GM11168 (cell line): ENCODE results near the gene CORO1C.
"Not testable (repeated sequence)": the region's sequence is repeated elsewhere in the genome, so short reads cannot be mapped to it uniquely, and the experiment has no call there.

Experiments used
- in situ Hi-C: fragments of 300-500 bp; cut with MboI; formaldehyde crosslinking; loops from one replicate; pipeline ENCODE4 v1.12.0; 2022; ENCODE audit warnings: low sequenced_read_pairs; ENCODE audit not compliant: unreplicated experiment

The CORO1C gene

DNA sequence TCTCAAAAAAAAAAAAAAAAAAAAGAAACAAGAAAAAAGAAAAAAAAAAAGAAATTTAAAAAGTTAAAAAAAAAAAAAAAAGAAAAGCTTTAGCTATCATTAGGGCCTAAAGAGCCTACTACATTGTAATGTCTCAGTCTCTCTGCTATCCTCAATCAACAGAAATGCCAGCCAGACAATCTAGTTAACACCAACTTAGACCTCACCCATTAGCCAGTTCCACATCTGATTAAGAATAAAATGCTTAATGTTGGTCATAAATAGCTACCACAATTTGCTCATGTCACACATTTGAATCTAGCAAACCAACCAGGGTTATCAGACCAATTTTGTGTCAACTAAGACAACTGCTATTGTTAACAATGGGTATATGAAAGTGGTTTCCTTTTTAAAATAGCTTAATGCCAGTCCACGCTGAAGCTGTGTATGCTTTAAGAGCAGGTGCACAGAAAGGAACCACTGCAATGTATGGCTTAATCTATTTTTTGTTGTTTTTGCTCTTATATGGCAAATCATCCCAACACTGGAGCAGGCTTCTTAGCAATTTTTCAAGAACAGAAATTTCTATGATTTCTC is 52.1 kb downstream of the CORO1C start:
- in situ Hi-C loops = no loop called here

GRCh38 chr12:108678104-108678730 is 53.1 kb downstream of the CORO1C start:
- in situ Hi-C loops = no loop called here

GRCh38 chr12:108677381-108677780 is 53.9 kb downstream of the CORO1C start:
- in situ Hi-C loops = no loop called here

DNA sequence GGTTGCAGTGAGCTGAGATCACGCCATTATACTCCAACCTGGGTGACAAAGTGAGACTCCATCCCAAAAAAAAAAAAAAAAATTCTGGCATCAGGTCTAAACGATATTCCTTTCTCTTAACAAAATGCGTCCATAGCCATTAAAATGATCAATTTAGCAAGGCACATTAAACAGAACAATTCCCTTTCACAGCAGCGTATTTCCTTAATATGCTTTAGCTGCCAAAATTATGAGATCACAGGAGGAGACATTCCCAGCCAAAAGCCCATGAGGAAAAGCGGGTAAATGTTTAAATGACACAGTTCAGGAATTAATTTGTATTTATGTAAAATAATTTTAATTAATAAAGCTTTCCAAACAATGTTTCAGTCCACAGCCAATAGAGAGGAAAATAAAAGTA is 54.6 kb downstream of the CORO1C start:
- in situ Hi-C loops = no loop called here

DNA sequence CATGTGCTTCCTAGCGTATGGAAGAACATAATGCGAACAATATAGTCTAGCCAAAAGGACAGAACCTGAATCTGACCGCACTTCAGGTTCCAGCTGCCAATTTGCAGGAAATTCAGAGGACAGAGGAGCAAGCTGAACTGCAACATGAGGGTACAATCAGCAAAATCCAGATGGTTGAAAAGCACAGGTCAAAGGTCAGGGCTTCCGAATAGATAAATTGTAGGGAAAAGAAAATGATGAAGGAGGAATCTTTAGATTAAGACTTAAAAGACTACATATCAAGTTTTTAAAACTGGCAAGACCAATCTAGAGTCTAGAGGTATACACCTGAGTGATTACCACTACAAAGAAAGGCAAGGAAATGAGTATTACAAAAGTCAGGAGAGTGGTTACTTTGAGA is 55.5 kb downstream of the CORO1C start:
- in situ Hi-C loops = no loop called here

DNA sequence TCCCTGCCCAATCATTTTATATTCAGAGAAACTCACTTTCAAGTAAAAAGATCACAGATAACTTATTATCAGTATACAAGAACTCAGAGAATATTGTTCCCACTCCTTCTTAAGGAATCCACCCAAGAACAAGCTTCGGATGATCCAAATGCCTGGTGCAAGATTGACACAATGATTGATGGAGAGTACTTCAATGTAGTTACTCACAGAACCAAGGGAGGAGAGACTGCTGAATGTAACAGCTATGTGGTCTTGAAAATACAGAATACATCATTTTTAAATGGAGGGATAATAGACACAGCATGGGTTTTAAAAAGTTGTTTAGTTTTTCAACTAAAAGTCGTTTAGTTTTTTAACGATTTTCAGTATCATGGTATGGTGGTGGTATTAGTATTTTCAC is 59.3 kb downstream of the CORO1C start:
- in situ Hi-C loops = no loop called here

GRCh38 chr12:108671110-108671509 is 60.2 kb downstream of the CORO1C start:
- in situ Hi-C loops = no loop called here

DNA sequence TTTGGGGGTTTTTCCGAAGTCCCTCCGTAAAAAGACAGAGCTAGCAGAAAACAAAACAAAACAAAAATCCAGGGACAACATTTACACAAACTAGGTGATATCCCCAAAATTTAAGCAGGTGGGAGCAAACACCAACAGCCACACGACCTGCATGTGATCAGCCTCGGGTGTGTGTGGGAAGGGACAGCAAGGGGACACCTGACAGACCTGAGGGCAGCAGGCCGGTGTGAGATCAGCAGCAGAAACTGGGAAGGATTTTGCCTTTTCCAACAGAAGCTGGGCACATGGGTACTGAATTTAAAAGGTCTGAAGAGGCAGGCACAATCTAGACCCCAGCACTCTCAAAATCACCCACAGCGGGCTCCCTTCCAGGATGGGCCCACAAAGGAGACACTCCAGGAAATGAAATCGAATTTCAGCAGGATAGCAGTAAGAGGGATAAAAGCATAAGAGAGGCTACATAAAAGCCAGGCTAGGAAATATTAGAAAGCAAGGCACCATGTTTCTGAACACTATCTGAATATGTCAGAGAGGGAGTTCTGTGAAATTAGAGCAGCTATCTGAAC is 61.2 kb downstream of the CORO1C start:
- in situ Hi-C loops = no loop called here

DNA sequence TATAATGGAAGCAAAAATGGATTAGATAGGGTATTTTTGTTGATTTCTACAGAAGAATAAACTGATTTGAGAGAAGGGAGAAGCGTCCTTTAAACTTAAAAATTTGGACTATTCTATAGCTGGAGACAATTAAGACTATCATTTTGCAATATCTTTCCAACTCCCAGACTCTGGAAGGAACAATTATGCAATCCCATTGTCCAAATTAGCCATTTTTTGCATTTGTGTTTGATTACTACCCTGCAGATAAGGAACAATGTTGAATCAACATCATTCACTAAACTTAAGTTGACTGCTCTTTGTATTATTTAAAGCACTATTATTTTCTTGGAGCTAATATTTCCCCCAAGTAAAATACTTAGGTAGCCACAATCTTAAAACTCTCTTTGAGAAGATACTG is 62.8 kb downstream of the CORO1C start:
- in situ Hi-C loops = no loop called here

DNA sequence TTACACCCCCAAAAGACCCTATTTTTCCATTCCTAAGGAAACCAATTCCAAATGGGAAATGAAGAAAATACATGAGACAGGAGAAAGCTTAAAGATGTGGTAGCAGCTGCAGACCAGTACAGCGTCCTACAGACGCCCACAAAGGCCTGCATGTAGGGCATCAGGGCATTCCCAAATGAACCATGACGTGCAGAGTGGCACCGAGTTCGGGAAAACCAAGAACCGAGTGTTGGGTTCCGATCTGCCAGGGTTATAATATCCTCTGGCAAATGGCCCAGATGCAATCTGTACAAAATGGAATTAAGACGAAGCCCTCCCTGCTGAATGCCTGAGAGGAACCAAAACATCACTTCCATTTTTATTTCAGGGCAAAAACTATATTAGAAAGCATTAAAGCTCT is 63.3 kb downstream of the CORO1C start:
- in situ Hi-C loops = no loop called here

- in situ Hi-C loops = no loop called here
Measured at GRCh38 chr12:108667349-108667748, 64.0 kb downstream of the CORO1C start.

DNA sequence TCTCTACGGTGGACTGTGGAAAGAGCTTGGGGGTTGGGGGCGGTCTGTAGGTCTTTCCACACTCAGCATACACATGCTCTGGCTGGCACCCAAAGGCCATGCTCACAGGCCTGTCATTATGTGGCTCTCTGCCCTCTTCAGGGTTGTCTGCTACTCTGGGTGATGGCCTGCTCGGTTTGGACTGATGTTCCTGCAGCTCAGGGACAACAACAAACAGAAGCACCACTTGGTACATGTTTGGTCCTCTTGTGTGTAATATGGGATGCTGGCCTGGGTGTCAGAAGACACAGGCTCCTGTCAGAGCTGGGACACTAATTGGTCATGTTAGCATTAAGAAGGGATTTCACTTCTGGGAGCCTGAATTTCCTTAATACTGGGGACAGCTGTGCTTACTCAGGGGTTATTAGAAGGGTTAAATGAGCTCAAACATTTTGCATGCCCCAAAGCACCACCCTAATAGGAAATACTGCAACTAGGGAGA is 64.9 kb downstream of the CORO1C start:
- in situ Hi-C loops = no loop called here

- in situ Hi-C loops = no loop called here
Measured at GRCh38 chr12:108665608-108666202, 65.6 kb downstream of the CORO1C start.

GRCh38 chr12:108664338-108665258 is 66.7 kb downstream of the CORO1C start:
- in situ Hi-C loops = no loop called here

DNA sequence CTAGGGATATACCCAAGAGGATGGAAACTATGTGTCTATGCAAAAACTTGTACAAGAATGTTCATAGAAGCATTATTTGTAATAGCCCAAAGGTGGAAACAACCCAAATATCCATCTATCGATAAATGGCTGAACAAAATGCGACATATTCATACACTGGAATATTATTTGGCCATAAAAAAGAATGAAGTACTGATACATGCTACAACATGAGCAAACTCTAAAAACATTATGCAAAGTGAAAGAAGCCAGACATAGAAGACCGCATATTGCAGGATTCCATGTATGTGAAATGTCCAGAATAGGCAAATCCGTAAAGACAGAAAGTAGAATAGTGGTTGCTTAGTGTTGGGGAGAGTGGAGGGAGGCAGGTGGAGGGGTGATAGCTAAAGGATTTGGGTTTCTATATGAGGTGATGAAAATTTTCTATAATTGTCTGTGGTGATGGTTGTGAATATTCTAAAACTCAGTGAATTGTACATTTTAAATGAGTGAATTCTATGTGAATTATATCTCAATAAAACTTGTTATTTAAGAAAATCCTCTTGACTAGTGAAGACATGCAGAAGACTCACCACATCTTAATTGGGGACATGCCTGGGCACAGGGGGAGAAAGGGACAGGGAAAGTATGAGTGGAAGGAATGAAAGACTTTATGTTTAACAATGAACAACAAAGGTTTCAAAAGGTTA is 67.8 kb downstream of the CORO1C start:
- in situ Hi-C loops = no loop called here

- in situ Hi-C loops = not testable (repeated sequence)
Measured at GRCh38 chr12:108658115-108658514, 73.2 kb downstream of the CORO1C start.

GRCh38 chr12:108657130-108657745 is 74.1 kb downstream of the CORO1C start:
- in situ Hi-C loops = no loop called here

DNA sequence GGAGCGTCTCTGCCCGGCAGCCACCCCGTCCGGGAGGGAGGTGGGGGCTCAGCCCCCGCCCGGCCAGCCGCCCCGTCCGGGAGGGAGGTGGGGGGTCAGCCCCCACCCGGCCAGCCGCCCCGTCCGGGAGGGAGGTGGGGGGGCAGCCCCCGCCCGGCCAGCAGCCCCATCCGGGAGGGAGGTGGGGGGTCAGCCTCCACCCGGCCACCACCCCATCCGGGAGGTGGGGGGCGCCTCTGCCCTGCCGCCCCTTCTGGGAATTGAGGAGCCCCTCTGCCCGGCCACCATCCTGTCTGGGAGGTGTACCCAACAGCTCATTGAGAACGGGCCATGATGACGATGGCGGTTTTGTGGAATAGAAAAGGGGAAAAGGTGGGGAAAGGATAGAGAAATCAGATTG is 75.1 kb downstream of the CORO1C start:
- in situ Hi-C loops = not testable (repeated sequence)

DNA sequence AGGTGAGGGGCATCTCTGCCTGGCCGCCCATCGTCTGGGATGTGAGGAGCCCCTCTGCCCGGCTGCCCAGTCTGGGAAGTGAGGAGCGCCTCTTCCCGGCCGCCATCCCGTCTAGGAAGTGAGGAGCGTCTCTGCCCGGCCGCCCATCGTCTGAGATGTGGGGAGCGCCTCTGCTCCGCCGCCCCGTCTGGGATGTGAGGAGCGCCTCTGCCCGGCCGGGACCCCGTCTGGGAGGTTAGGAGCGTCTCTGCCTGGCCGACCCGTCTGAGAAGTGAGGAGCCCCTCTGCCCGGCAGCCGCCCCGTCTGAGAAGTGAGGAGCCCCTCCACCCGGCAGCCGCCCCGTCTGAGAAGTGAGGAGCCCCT is 75.5 kb downstream of the CORO1C start:
- in situ Hi-C loops = not testable (repeated sequence)

GRCh38 chr12:108654622-108655021 is 76.7 kb downstream of the CORO1C start:
- in situ Hi-C loops = not testable (repeated sequence)
